ENCODE measurements around the gene COX6B1. TPM values are rescaled to one million over a fixed set of nuclear protein-coding genes. Genes with fewer than 3 reads are reported as not detected.

Gene COX6B1
- polyA plus RNA-seq, 1 of the 3 experiments (the other 2 are of a cell fraction), result 826 TPM

DNA sequence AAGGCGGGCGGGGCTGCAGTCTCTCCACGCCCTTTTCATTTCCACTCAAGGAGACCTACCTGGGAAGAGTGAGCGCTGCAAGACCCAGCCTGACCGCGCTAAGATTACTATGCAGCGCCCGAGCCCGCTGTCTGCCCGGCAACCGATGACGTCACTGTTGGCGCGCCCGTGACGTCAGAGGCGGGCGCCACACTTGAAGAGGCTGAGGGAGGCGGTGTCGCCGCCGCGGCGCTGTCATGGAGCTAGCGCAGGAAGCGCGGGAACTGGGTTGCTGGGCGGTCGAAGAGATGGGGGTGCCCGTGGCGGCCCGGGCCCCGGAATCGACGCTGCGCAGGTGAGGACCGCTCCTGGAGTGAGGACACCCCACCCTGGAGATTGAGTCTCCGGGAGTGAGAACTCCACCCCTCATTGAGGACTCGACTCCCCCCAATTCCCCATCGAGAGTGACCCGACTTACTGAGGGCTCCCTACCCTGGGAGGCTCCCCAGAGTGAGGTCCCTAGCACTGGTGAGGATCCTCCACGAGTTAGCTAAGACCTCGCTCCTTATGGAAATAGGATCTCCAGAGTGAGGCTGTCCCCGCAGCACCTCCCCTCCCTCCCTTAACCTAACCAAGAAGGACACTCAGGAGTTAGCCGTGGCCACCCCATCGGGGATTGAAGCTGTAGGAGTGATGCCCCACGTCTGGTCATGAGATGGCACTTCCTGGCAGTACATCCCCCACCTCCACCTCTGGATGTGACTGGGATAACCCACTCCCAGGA, 35.4 kb upstream of the COX6B1 start, which contains the start of gene HAUS5:
Gene HAUS5, plus strand, starts transcription at position 177 of the 763 bp plus-strand sequence. Its CDS starts 60 bp downstream, at position 237.
- Histone ChIP-seq H3F3A (replicated peaks; ENCODE audit: insufficient read depth) (no peaks in the 10 kb centered on the region), H3K27me3 (ENCODE audit: insufficient read depth) (no peaks in the 10 kb centered on the region), H3K4me3 (ENCODE audit: low read depth in 2 of 2, low read length in 1 of 2) (peak within 1 kb of the TSS; percentile 75 to 88), H3K4me1 (ENCODE audit: control insufficient read depth in 1 of 2, insufficient read depth in 2 of 2, low read depth in 1 of 2, low read length in 1 of 2) (peaks cover 0 to 10% of the 10 kb centered on the region in 2 experiments; a peak in 1 of 4 replicates), H3K4me2 (peak within 1 kb of the TSS; percentile 92), H3K9me3 (no peaks in the 10 kb centered on the region), H3K27ac (ENCODE audit: low read depth in 2 of 2, low read length in 1 of 2) (peak within 1 kb of the TSS in 1 of 2 experiments; percentile 14; a peak in 1 of 4 replicates), H2AFZ (ENCODE audit: low read depth) (peak within 1 kb of the TSS; percentile 92), H3K79me2 (ENCODE audit: insufficient read depth) (peaks cover 3% of the 10 kb centered on the region; the same call in 1 of the 2 replicates), H3K9ac (peak within 1 kb of the TSS; percentile 72), H3K36me3 (replicated peaks in 1 of 2; ENCODE audit: control insufficient read depth in 1 of 2, insufficient read depth in 2 of 2, low read length in 1 of 2) (peaks cover 0 to 2% of the 10 kb centered on the region in 2 experiments), H4K20me1 (ENCODE audit: insufficient read depth) (no peaks in the 10 kb centered on the region), H3K9me2 (no peaks in the 10 kb centered on the region)
- ChIA-PET CTCF (interaction anchor here (0.7 to 4.1 kb wide), 6 partner anchors 20 to 260 kb away, joined by 3 to 13 read pairs (median 3); no protein-coding TSS in a partner anchor), POLR2A (interaction anchor here (0.7 to 1.0 kb wide), 2 partner anchors 11 to 32 kb away, joined by 3 read pairs; no protein-coding TSS in a partner anchor)
- WGBS (ENCODE audit: low lambda C conversion rate), result under 1% methylated on average over 42 of the region's 47 CpGs
- no peak for TF ChIP-seq PBX3 (IDR thresholded peaks at IDR 0.05)
- TF ChIP-seq POLR2AphosphoS5 (IDR thresholded peaks at IDR 0.05; ENCODE audit: low read depth, low read length), result peak; percentile 79
- no peak for TF ChIP-seq RAD21 (IDR thresholded peaks at IDR 0.05; ENCODE audit: low read length)
- peak; percentile 1; the same call in 1 of the 2 replicates for TF ChIP-seq REST (IDR thresholded peaks at IDR 0.05; ENCODE audit: low read depth, low read length)
- no peak for TF ChIP-seq CTCF (IDR thresholded peaks at IDR 0.05)
- TF ChIP-seq, protein P1, sequence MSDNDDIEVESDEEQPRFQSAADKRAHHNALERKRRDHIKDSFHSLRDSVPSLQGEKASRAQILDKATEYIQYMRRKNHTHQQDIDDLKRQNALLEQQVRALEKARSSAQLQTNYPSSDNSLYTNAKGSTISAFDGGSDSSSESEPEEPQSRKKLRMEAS (IDR thresholded peaks at IDR 0.05; ENCODE audit: low read depth), result peak; percentile 75; the same call in 1 of the 2 replicates
- TF ChIP-seq ZBTB33 (IDR thresholded peaks at IDR 0.05; ENCODE audit: borderline replicate concordance, low read depth), result no peak
- 0 out of 2 replicates have a peak, but pooled peaks have one; percentile 27 for TF ChIP-seq RCOR1 (IDR thresholded peaks at IDR 0.05; ENCODE audit: low read length)
- TF ChIP-seq CHD2 (IDR thresholded peaks at IDR 0.05; ENCODE audit: low read length, partially characterized antibody), result peak; percentile 78
- 0 out of 2 replicates have a peak, but pooled peaks have one; percentile 51 for TF ChIP-seq YY1 (IDR thresholded peaks at IDR 0.05; ENCODE audit: low read depth)
- no peak for TF ChIP-seq EZH2phosphoT487 (IDR thresholded peaks at IDR 0.05; ENCODE audit: borderline replicate concordance, low read depth)
- TF ChIP-seq RFX5 (IDR thresholded peaks at IDR 0.05; ENCODE audit: low read length), result peak; percentile 100
- no peak for TF ChIP-seq GATA2 (CRISPR knock-in tag; IDR thresholded peaks at IDR 0.05)
- no peak for TF ChIP-seq FOXJ3 (CRISPR knock-in tag; IDR thresholded peaks at IDR 0.05)
- peak; percentile 61; the same call in 1 of the 2 replicates for TF ChIP-seq TAF1 (IDR thresholded peaks at IDR 0.05; ENCODE audit: borderline replicate concordance, low read depth, low read length)
- TF ChIP-seq NRF1 (IDR thresholded peaks at IDR 0.05; ENCODE audit: low read depth, low read length), result no peak
- no peak for TF ChIP-seq MEF2A (IDR thresholded peaks at IDR 0.05; ENCODE audit: borderline replicate concordance, low read depth)
- TF ChIP-seq MXI1 (IDR thresholded peaks at IDR 0.05; ENCODE audit: low read depth, low read length), result peak; percentile 90
- TF ChIP-seq SIN3A (IDR thresholded peaks at IDR 0.05; ENCODE audit: borderline replicate concordance, low read depth, low read length), result peak; percentile 95
- TF ChIP-seq ELF1 (IDR thresholded peaks at IDR 0.05), result 0 out of 2 replicates have a peak, but pooled peaks have one; percentile 44
- peak; percentile 94 for DNase-seq

All from SK-N-SH (cell line).